Gastrocnemius medialis (tissue), 4 donors: ENCODE measurements around the gene ZNF524.

Source experiments
- CTCF ChIP-seq, 5 experiments: fragments of 450-650 bp in 3 of 5; fragments of 200-600 bp in 2 of 5; sonication (generic) in 2 of 5; IDR thresholded peaks in 4 of 5; conservative IDR thresholded peaks in 1 of 5; 1 replicate in 4 of 5; 2 replicates in 1 of 5; pipeline ENCODE4 v1.5.1; 2016 to 2019; ENCODE audit warnings: antibody characterized with exemption in 5 of 5, mild to moderate bottlenecking in 3 of 5, moderate library complexity in 3 of 5
- POLR2A ChIP-seq, 2 donors: fragments of 450-650 bp; IDR thresholded peaks; one replicate each; pipeline ENCODE4 v1.6.1; 2017; ENCODE audit warnings: antibody characterized with exemption in 2 of 2, mild to moderate bottlenecking in 2 of 2, moderate library complexity in 2 of 2

DNA sequence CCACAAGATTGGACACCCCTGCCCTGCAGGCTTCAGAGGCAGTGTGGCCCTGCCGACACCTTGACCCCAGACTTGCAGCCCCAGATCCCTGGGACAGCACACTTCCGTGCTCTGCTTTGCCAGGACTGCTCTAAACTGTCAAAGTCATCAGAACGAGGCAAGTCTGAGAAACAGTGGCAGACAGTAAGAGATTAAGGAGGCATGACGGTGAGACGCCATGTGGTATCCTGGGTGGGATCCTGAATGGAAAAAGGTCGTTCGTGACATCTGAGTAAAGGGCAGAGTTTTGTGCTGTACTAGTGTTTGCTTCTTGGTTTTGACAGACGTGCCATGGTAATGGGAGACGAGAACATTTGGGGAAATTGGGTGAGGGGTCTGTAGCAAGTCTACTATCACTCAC is 33.3 kb upstream of the ZNF524 start:
- TF ChIP-seq CTCF (IDR thresholded peaks at IDR 0.05 in 4 of 5, conservative IDR thresholded peaks at IDR 0.05 in 1 of 5) = no peak
- no peak for TF ChIP-seq POLR2A (IDR thresholded peaks at IDR 0.05)
